BJ (cell line): ENCODE measurements around the gene ANKRD9. TPM values are rescaled to one million over a fixed set of nuclear protein-coding genes. Genes with fewer than 3 reads are reported as not detected.

Source experiments
- CTCF ChIA-PET: fragments of 350-600 bp; formaldehyde crosslinking; extraction: SDS; loops from one replicate; lab custom pipeline; 2021; ENCODE audit warnings: antibody characterized with exemption, inconsistent platforms; lab: Yijun Ruan, JAX
- POLR2A ChIA-PET: fragments of 300-600 bp; sonication (Branson Sonifier 250); formaldehyde crosslinking; extraction: SDS; loops from one replicate; lab custom pipeline; 2021; ENCODE audit warnings: antibody characterized with exemption; lab: Charles Lee
- DNase-seq: peaks from one replicate; pipeline ENCODE4 v3.0.0-alpha.2; 2011; ENCODE audit warnings: low read depth
- H3K27me3 ChIP-seq: 2 replicates; pipeline ENCODE4 v1.6.0; 2011; ENCODE audit warnings: low read length; ENCODE audit not compliant: control insufficient read depth, insufficient read depth
- H3K36me3 ChIP-seq: 2 replicates; pipeline ENCODE4 v1.5.1; 2011; ENCODE audit warnings: low read length; ENCODE audit not compliant: control insufficient read depth, insufficient read depth
- H3K4me3 ChIP-seq: 2 replicates; pipeline ENCODE4 v1.5.1; 2011; ENCODE audit warnings: low read depth, mild to moderate bottlenecking, control low read depth, low read length
- CTCF ChIP-seq: IDR thresholded peaks from 2 replicates; pipeline ENCODE4 v1.5.1; 2011; ENCODE audit warnings: low read depth, mild to moderate bottlenecking, control low read depth, inconsistent platforms, low read length, moderate library complexity; ENCODE audit not compliant: insufficient read depth
- polyA plus RNA-seq: library from polyadenylated mRNA; depleted of rRNA; stranded (reverse); fragments of >200 nt; gene quantifications from 2 replicates; pipeline ENCODE4 v1.2.3, GENCODE V29; 2011

The ANKRD9 gene
- polyA plus RNA-seq, 1 experiment = 9.1 TPM

DNA sequence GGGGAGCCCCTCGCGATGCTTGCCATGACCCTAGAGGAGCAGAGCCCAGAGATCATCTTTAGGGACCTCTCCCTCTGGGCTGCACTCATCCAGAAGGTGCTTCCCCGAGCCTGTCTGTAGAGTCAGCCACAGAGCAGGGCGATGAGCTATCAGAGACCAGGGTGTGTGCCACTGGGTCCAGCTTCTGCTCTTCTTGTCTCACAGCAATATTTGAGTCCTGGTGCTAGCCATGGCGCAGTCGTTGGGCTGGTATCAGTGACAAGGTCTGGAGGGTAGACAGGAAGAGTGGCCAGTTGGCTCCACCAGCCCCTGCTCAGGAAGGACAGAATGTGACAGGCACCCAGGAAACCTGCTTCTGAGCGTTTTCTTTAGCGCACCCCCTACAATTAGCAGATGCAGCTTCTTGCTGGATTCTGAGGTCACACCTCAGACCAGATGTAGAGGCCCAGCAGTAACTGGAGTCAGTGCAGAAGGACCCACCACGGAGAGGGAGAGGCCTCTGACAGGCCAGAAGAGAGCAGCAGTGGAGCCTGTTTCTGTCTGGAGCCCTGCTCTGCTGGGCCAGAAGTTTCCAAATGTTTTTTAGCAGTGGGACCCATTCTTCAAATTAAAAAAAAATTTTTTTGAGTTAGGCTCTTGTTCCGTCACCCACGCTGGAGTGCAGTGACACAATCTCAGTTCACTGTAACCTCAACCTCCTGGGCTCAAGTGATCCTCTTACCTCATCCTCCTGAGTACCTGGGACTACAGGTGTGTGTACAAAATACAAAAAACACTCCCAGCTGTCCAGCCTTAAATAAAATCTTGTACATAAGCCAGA, 23.7 kb downstream of the ANKRD9 start:
- CTCF ChIA-PET = interaction anchor here (1.0 to 1.4 kb wide), 3 partner anchors 14 to 37 kb away, joined by 3 to 4 read pairs (median 3); no protein-coding TSS in a partner anchor
- TF ChIP-seq CTCF = no peak
- H3K27me3 ChIP-seq = no peaks in the 10 kb centered on the region
- H3K4me3 ChIP-seq = no peak overlapping the region
- H3K36me3 ChIP-seq = no peaks in the 10 kb centered on the region
- DNase-seq = no peak
- POLR2A ChIA-PET = no interaction called here

DNA sequence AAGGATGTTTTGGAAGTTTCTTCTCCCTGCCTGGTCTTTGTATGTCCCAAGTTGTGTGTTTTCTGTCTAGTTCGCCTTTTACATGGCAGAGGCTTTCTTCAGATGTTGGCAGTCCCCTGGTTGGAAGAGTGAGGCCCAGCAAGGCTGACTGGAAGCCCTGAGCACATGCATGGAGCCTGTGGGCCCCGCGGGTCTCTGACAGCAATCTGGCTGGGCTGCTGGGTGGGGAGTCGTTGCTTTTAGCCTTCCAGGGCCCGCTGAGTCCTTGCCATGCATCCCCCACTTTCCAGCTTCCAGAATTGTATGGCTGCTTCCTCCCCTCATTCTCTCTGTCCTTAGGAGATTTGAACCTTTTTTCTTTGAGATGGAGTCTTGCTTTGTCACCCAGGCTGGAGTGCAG, 25.3 kb downstream of the ANKRD9 start:
- POLR2A ChIA-PET = no interaction called here

GRCh38 chr14:102481791-102482238, 27.8 kb downstream of the ANKRD9 start:
- ChIA-PET POLR2A (no interaction called here), CTCF (interaction anchor here (0.8 kb wide), 1 partner anchor 18 kb away, joined by 3 read pairs; no protein-coding TSS in a partner anchor)
- Histone ChIP-seq H3K36me3 (no peaks in the 10 kb centered on the region), H3K27me3 (no peaks in the 10 kb centered on the region), H3K4me3 (no peak overlapping the region)
- DNase-seq = no peak
- no peak for TF ChIP-seq CTCF

More for the DNA sequence above, 25.3 kb downstream of the ANKRD9 start:
- no peaks in the 10 kb centered on the region for H3K27me3 ChIP-seq
- CTCF ChIA-PET = interaction anchor here (1.4 kb wide), 1 partner anchor 35 kb away, joined by 3 read pairs; no protein-coding TSS in a partner anchor
- TF ChIP-seq CTCF = no peak
- H3K36me3 ChIP-seq = no peaks in the 10 kb centered on the region
- H3K4me3 ChIP-seq = no peak overlapping the region
- no peak for DNase-seq

GRCh38 chr14:102481371-102481770, 28.2 kb downstream of the ANKRD9 start:
- ChIA-PET CTCF (interaction anchor here (0.8 kb wide), 1 partner anchor 19 kb away, joined by 3 read pairs; no protein-coding TSS in a partner anchor), POLR2A (no interaction called here)
- no peak for DNase-seq
- Histone ChIP-seq H3K36me3 (no peaks in the 10 kb centered on the region), H3K4me3 (no peak overlapping the region), H3K27me3 (no peaks in the 10 kb centered on the region)
- no peak for TF ChIP-seq CTCF

DNA sequence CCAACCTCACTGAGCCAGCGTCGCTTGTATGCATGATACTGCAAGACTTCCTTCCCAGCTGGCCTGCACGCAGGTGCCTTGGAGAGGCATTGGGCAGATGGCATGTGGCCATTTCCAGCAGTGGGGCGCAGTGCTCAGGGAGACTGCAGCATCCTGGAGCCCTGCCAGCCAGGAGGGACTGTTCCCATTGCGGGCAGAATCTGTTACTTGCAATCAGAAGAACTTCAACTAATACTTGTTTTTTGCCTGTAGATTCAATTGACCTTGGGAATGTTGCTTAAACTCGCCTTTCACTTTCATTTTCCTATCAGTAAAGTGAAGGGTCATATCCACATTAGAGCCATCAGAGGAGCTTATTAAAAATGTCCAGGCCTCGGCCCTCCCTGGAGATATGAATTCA, 29.8 kb downstream of the ANKRD9 start:
- POLR2A ChIA-PET = no interaction called here
- DNase-seq = no peak

More for the DNA sequence above, 29.8 kb downstream of the ANKRD9 start:
- CTCF ChIA-PET = no interaction called here
- H3K4me3 ChIP-seq = no peak overlapping the region
- peaks cover 3% of the 10 kb centered on the region; the same call in 1 of the 2 replicates for H3K36me3 ChIP-seq
- H3K27me3 ChIP-seq = no peaks in the 10 kb centered on the region
- no peak for TF ChIP-seq CTCF
